Adipose tissue (tissue), 3 donors: ENCODE results near the gene KIF7. TPM values are rescaled to one million over a fixed set of nuclear protein-coding genes. Genes with fewer than 3 reads are reported as not detected.

Experiments used
- polyA plus RNA-seq, 3 donors: library from polyadenylated mRNA; stranded (reverse); fragments of 200-250 nt; gene quantifications; one replicate each; pipeline ENCODE4 v1.2.3, GENCODE V29; 2013
- donor health status: healthy with polysubstance abuse.
- donor health status: Bipolar disorder and iron deficiency.
- donor health status: healthy.

KIF7 gene
- polyA plus RNA-seq, 3 donors: 0.78 to 6.4 (median 2.9) TPM

Other genes with a start within 250 kb of the KIF7 start
- gene RHCG, start 158.9 kb downstream of the KIF7 start, polyA plus RNA-seq: 1 to 10 TPM in 1 of 3 donors, under 1 TPM in 2; 0.56 to 5.3 (median 0.61) TPM
- gene TICRR, start 80.0 kb downstream of the KIF7 start, polyA plus RNA-seq: under 1 TPM in 2 of 3 donors, not detected in 1; 0.05 to 0.06 TPM
- 1,000 to 10,000 TPM in 1 of 3 donors, 100 to 1,000 TPM in 2; 128 to 1,761 (median 559) TPM for gene PLIN1, start 23.9 kb upstream of the KIF7 start, polyA plus RNA-seq
- gene PEX11A, start 35.3 kb upstream of the KIF7 start, polyA plus RNA-seq: 10 to 100 TPM; 11.3 to 40.4 (median 12.8) TPM
- under 1 TPM in 2 of 3 donors, not detected in 1; 0.18 to 0.92 TPM for gene WDR93, start 35.3 kb upstream of the KIF7 start, polyA plus RNA-seq
- 10 to 100 TPM in 1 of 3 donors, 1 to 10 TPM in 2; 2.4 to 25.5 (median 4.0) TPM for gene MESP1, start 95.8 kb upstream of the KIF7 start, polyA plus RNA-seq
- 1 to 10 TPM in 1 of 3 donors, under 1 TPM in 2; 0.21 to 1.5 (median 0.39) TPM for gene MESP2, start 120.9 kb upstream of the KIF7 start, polyA plus RNA-seq
- gene ANPEP, start 159.4 kb upstream of the KIF7 start, polyA plus RNA-seq: 100 to 1,000 TPM in 1 of 3 donors, 10 to 100 TPM in 2; 20.1 to 527 (median 47.6) TPM
- 10 to 100 TPM; 14.2 to 34.0 (median 29.2) TPM for gene AP3S2, start 238.5 kb upstream of the KIF7 start, polyA plus RNA-seq